A172 (cell line): Measurements from ENCODE around the gene NDUFA6. TPM values are rescaled to one million over a fixed set of nuclear protein-coding genes. Genes with fewer than 3 reads are reported as not detected.
"Not testable (repeated sequence)": the region's sequence is repeated elsewhere in the genome, so short reads cannot be mapped to it uniquely, and the experiment has no call there.

Source experiments
- DNase-seq: peaks from one replicate; pipeline ENCODE4 v3.0.0-alpha.2; 2015; ENCODE audit warnings: low spot score
- total RNA-seq: library from RNA; depleted of rRNA; stranded (reverse); fragments of >200 nt; shearing (Covaris generic); gene quantifications from 2 replicates; pipeline ENCODE4 v1.2.3, GENCODE V29; 2014; rRNA removed

NDUFA6 gene
- total RNA-seq = 73.3 and 80.7 TPM in 2 replicates

DNA sequence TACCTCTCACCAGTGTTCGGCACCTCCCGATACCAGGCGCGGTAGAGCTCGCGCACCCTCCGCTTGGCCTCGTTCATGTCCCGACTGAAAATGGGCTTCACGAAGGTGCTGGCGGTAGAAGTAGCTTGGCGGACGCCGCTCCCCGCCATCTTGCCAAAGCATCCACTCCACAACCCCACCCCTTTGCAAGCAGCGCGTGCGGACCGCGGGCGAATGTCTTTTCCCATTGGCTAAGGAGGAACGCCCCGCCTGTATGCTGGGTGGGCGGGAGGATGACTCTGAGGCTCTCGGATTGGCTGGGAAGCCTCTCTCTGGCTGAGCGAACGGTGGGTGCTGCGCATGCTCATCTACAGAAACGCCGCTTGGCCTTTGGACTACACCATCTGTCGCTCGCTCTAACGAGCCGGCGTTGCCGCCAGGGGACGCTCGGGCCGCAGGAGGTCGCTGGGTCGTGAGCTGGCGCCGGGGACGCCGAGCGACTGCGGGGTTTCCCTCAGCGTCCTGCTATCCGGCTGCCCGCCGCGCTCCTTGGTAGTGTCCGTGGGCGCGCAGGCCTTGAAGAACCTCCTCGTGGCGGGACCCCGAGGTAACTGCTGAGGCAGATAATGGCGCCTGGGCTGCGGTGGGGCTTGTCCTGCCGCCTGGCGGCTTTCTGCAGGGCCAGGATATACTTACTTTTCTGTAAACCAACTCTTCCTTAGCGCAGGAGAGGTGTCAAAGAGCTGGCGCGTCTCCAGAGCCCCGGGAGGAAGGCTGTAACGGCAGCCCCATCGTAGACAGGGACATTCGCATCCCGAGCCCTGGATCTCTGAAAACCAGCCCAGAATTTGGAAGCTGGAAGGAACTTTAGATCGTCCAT lies at the start of gene NDUFA6:
Gene NDUFA6, minus strand, starts transcription at position 177 of the 859 bp plus-strand sequence. Its CDS starts 28 bp downstream, at position 149.
- DNase-seq = peak; percentile 95

DNA sequence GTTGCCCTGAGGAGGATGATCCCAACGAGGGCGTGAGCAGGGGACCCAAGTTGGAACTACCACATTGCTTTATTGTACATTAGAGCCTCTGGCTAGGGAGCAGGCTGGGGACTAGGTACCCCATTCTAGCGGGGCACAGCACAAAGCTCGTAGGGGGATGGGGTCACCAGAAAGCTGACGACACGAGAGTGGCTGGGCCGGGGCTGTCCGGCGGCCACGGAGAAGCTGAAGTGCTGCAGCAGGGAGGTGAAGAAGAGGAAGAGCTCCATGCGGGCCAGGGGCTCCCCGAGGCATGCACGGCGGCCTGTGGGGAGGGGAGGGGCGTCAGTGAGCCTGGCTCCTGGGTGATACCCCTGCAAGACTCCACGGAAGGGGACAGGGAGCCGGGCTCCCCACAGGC lies 49.6 kb upstream of the NDUFA6 start:
- not testable (repeated sequence) for DNase-seq

DNA sequence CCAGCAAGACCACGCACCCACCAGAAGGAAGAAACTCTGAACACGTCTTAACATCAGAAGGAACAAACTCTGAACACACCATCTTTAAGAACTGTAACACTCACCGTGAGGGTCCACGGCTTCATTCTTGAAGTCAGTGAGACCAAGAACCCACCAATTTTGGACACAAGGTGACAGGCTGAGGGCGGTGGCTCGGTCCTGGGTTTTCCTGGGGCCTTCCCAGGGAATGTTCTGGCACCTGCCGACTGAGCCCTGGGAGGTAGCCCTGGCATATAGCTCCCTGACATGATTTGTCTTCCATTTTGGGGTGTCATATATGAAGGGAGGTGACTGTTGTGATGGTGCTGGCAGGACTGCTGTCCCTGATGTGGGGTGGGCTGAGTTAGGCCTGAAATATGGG lies 48.9 kb upstream of the NDUFA6 start:
- not testable (repeated sequence) for DNase-seq

DNA sequence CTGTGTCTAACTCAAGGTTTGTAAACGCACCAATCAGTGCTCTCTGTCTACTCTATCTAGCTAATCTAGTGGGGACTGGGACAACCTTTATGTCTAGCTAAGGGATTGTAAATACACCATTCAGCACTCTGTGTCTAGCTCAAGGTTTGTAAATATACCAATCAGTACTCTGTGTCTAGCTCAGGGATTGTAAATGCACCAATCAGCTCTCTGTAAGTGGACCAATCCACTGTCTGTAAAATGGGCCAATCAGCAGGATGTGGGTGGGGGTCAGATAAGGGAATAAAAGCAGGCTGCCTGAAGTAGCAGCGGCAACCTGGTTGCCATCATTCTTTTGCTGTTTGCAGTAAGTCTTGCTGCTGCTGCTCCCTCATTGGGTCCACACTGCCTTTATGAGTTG lies 48.4 kb upstream of the NDUFA6 start:
- DNase-seq = no peak

DNA sequence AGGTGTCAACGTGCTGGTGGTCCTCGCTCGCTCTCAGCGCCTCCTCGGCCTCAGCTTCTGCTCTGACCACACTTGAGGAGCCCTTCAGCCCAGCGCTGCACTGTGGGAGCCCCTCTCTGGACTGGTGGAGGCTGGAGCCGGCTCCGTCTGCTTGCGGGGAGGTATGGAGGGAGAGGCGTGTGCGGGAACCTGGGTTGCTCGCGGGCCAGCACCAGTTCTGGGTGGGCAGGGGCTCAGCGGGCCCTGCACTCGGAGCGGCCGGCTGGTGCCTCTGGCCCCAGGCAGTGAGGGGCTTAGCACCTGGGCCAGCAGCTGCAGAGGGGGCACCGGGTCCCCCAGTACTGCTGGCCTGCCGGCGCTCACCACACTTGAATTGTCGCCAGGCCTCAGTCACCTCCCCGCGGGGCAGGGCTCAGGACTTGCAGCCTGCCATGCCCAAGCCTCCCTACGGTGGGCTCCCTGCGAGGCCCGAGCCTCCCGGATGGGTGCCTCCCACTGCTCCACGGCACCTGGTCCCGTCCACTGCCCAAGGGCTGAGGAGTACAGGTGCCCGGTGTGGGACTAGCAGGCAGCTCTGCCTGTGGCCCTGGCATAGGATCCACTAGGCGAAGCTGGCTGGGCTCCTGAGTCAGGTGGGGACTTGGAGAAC lies 47.7 kb upstream of the NDUFA6 start:
- DNase-seq = no peak

DNA sequence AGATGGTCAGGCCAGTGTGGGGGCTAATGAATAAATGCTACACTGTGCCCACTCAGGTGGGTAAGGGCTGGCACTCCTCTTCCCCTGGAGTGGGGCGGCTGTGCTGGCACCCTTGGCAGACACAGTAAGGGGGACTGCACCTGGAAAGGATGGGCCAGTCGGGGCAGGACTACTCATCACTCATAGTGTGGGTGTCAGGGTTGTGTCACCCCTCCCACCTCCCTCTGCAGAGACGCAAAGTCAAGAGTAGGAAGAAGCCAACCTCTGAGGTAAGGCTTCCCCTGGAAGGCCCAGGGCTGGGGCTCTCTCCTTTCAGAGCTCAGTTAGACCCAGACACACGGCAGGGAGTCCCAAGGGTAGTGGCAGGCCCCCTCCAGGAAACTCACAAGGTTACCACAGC lies 45.1 kb upstream of the NDUFA6 start:
- not testable (repeated sequence) for DNase-seq

DNA sequence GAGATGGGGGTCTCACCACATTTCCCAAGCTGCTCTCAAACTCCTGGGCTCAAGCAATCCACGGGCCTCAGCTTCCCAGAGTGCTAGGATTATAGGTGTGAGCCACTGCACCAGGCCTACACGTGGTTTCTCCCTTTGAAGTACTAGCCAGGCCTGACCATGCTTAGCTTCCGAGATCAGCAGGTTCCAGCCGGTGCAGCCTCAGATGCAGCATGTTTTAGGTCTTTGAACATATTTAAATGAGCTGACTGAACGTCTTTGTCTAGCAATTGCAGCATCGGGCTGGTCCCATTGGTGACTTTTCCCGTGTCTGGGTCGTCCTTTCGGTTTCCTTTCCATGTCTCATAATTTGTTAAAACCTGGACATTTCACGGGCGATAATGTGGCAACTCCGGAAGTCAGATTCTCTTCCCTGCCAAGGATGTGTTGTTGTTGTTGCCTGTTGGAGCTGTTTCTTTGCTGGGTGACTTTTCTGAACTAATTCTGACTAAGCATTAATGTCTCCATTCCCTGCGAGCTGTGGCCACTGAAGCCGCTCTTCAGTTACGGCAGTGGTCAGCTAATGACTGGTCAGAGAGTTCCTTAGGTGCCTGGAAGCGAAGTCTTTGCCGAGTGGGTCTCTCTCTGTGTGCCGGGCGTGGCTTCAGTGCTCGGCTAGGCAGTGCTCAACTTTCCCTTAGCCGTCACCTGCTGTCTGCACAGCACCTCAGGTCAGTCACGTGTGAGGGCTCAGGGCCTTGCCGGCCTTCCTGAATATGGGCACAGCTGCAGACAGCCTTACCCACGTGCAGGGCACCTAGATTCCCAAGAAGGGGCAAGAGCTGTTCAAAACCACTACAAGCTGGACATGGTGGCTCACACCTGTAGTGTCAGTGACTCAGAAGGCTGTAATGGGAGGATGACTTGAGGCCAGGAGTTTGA lies 43.8 kb upstream of the NDUFA6 start:
- no peak for DNase-seq

DNA sequence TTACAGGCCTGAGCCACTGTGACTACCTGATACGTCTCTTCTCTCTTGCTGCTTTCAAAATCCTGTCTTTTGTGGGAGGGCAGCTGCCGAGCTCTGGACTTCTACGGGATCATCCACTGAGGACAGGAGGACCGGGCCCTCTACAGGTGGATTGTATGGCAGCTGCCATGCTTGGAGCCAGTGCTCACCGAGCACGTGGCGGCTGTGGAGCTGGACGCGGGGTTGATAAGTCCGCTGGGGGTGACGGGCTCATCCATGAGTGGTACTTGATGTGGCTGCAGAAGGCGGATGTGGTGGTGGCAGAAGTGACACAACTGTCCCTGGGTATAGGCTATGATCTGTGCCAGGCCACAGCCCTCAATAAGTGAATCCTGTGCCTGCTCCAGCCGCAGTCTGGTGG lies 41.9 kb upstream of the NDUFA6 start:
- DNase-seq = no peak

DNA sequence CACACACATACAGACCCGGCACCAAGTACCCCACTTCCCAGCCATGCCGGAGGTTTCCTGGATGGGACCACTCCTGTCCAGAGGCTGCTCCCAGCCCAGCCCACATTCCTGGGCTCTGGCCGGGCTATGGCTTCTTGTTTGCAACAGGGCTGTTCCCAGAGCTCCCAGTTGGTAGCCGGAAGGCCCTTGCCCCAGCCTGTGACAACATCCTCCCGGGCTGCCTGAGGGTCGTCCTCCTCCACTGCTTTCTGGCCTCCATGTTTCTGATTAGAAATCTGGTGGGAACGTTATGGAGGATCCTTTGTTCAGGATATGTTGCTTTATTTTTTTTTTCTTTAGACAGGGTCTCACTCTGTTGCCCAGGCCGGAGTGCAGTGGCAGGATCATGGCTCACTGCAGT lies 41.0 kb upstream of the NDUFA6 start:
- DNase-seq = no peak

DNA sequence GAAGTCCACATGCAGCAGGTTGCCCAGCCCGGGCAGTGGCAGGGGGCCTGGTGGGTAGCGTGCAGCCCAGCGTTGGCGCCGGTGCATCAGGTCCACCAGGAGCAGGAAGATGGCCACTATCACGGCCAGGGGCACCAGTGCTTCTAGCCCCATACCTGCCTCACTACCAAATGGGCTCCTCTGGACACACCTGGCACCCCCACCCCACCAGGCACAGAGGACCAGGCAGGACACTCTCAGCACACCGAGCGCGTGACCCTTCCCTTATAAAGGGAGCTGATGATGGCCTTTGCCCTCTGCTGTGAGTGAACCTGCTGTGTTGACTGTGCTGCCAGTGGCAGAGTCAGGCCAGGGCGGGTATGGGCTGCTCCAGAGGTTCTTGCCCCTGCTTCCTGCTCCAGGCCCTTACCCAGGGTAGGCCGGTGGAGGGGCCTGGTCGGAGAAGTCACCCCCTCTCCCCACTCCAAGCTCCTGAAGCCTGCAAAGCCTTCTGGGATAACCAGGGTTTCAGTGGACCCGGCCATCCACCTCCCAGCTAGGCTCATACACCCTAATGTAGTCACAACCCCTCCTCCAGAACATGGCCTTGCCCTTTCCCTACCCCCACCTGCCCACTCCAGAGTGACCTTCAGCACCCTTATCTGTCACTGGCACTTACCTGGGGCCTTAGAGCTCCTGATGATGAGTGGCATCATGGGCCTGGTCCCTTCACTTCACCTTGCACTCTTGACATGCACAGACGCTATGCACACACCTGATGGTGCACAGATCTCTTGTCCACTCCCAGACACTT lies 40.3 kb upstream of the NDUFA6 start, which contains the start of gene CYP2D6:
Gene CYP2D6, minus strand, starts transcription at position 172 of the 793 bp plus-strand sequence. Its CDS starts 19 bp downstream, at position 153.
- DNase-seq = not testable (repeated sequence)

DNA sequence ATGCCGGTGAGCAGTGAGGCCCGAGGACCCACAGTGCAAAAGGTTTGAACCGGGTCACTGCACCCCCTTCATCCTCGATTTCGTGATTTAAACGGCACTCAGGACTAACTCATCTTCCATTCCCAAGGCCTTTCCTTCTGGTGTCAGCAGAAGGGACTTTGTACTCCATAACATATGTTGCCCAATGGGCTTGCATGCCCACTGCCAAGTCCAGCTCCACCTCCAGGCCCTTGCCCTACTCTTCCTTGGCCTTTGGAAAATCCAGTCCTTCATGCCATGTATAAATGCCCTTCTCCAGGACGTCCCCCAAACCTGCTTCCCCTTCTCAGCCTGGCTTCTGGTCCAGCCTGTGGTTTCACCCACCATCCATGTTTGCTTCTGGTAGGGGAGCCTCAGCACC lies 39.6 kb upstream of the NDUFA6 start:
- DNase-seq = not testable (repeated sequence)

DNA sequence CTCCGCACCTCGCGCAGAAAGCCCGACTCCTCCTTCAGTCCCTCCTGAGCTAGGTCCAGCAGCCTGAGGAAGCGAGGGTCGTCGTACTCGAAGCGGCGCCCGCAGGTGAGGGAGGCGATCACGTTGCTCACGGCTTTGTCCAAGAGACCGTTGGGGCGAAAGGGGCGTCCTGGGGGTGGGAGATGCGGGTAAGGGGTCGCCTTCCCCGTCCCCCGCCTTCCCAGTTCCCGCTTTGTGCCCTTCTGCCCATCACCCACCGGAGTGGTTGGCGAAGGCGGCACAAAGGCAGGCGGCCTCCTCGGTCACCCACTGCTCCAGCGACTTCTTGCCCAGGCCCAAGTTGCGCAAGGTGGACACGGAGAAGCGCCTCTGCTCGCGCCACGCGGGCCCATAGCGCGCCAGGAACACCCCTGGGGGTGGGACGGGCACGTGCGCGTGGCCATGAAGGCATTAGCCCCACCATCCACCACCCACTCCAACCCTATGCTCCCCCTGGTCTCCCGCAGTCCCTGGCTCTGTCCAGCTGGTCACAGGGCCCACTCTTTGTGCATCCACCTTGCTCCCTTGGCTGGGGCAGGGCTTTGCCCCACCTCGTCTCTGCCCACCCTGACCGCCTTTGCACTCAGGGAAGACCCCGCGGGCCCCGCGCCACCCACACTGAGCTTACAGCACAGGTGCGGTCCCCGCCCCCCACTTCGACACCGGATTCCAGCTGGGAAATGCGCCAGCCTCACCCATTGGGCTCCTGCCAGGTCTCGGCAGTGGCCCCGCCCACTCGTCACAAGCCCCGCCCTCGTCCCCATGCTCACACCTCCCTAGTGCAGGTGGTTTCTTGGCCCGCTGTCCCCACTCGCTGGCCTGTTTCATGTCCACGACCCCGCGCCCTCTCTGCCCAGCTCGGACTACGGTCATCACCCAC lies 38.5 kb upstream of the NDUFA6 start:
- DNase-seq = not testable (repeated sequence)

DNA sequence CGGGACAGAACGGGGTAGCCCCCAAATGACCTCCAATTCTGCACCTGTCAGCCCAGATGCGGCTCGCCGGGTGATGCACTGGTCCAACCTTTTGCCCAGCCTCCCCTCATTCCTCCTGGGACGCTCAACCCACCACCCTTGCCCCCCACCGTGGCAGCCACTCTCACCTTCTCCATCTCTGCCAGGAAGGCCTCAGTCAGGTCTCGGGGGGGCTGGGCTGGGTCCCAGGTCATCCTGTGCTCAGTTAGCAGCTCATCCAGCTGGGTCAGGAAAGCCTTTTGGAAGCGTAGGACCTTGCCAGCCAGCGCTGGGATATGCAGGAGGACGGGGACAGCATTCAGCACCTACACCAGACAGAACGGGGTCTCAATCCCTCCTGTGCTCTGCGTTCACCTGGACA lies 37.4 kb upstream of the NDUFA6 start:
- not testable (repeated sequence) for DNase-seq

DNA sequence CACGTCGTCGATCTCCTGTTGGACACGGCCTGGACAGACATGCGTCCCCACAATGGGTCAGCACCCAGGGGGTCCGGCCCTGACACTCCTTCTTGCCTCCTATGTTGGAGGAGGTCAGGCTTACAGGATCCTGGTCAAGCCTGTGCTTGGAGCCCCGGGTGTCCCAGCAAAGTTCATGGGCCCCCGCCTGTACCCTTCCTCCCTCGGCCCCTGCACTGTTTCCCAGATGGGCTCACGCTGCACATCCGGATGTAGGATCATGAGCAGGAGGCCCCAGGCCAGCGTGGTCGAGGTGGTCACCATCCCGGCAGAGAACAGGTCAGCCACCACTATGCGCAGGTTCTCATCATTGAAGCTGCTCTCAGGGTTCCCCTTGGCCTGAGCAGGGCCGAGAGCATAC lies 37.0 kb upstream of the NDUFA6 start:
- DNase-seq = no peak

DNA sequence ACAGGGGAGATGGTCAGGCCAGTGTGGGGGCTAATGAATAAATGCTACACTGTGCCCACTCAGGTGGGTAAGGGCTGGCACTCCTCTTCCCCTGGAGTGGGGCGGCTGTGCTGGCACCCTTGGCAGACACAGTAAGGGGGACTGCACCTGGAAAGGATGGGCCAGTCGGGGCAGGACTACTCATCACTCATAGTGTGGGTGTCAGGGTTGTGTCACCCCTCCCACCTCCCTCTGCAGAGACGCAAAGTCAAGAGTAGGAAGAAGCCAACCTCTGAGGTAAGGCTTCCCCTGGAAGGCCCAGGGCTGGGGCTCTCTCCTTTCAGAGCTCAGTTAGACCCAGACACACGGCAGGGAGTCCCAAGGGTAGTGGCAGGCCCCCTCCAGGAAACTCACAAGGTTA lies 33.0 kb upstream of the NDUFA6 start:
- not testable (repeated sequence) for DNase-seq

DNA sequence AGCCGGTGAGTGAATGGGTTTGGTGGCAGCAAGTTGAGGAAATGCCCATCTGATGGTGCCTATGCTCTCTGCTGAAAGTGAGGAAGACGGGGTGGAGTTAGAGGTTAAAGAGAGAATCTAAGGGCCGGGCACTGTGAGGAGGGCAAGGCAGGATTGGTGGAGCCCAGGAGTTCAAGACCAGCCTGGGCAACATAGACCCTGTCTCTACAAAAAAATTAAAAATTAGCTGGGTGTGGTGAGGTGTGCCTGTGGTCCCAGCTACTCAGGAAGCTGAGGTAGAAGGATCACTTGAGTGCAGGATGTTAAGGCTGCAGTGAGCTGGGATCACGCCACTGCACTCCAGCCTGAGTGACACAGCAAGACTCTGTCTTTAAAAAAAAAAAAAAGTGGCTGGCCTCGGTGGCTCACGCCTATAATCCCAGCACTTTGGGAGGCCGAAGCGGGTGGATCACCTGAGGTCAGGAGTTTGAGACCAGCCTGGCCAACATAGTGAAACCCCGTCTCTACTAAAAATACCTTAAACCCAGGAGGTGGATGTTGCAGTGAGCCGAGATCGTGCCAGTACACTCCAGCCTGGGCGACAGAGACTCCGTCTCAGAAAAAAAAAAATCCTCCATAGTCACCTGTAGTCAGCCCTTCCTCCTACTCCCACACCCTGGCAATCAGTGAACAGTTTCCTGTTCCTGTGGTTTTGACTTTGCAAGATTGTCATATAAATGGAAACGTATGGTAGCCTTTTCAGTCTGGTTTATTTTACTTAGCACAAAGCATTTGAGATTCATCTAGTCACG lies 29.9 kb upstream of the NDUFA6 start:
- not testable (repeated sequence) for DNase-seq

DNA sequence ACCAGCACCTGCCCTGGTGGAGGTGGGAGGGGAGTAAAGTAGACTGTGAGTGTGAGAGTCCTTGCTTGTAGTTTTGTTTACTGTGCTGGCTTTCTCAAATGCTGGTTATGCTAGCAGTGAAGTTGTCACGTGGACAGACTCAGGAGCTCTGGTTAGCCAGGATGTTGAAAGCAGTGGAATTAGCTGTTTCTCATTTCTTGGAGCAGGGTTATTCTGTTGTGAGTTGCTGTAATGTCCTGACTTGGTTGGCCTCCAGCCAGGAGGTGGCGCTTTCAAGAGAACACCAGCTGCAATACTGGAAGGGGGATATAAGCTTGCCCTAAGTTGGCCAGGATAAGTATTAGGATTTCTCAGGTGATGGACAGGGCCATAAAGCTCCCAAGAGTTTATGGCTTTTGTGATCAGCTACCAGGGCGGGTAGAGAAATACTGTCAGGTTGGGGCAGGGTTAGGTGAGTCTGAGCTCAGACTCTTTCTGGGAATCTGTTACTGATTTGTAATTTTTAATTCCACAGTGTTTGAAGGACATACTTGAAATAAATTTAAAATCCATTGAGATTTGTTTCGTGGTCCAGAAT lies 26.4 kb upstream of the NDUFA6 start:
- DNase-seq = no peak

DNA sequence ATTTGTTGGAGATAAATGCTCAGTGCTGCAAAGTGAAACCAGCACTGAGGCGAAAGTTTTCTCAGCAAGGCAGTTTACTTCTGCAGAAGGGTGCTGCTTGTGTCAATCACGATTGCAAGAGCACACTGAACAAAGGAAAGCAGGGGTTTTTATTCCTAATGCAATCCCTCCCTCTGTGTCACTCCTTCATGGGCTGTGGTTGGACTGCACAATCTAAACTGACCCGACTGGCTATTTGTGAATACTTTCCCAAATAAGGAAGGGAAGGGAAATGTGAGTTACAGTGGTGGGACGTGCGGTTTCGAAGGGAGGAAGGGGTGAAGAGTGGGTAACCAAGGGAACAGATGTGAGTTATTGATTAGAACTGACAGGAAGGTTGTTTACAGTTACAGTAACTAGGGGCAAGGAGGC lies 24.9 kb upstream of the NDUFA6 start:
- DNase-seq = not testable (repeated sequence)

DNA sequence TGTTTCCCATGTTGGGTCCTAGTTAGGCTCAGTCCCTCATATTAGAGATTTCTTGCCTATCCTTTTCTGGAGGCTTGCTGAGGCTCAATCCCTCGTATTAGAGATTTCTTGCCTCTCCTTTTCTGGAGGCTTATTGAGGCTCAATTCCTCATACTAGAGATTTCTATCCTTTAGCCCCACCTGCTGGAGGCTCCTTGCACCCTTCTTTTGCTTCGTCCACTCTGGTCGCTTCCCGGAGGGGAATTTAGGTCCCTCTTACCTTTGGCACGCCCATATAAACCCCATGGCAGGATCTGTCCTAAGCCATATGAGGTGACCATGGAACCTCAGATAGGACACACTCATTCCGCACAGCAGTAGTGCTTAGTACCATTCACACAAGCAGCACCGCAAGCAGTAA lies 24.1 kb upstream of the NDUFA6 start:
- no peak for DNase-seq
